ENCODE measurements around the gene TXNRD3.

- no peak for TF ChIP-seq CTCF (IDR thresholded peaks at IDR 0.05)
- TF ChIP-seq POLR2A (IDR thresholded peaks at IDR 0.05) = no peak
These were observed 16.1 kb downstream of the TXNRD3 start for GRCh38 chr3:126638790-126639189.

All from Peyer's patch (tissue), 4 donors.